Measurements from ENCODE around the gene FARP2. TPM values are rescaled to one million over a fixed set of nuclear protein-coding genes. Genes with fewer than 3 reads are reported as not detected.
"Not testable (repeated sequence)": the region's sequence is repeated elsewhere in the genome, so short reads cannot be mapped to it uniquely, and the experiment has no call there.

FARP2 gene
- total RNA-seq, 1 experiment from 2014 or later, result 32.6 TPM

DNA sequence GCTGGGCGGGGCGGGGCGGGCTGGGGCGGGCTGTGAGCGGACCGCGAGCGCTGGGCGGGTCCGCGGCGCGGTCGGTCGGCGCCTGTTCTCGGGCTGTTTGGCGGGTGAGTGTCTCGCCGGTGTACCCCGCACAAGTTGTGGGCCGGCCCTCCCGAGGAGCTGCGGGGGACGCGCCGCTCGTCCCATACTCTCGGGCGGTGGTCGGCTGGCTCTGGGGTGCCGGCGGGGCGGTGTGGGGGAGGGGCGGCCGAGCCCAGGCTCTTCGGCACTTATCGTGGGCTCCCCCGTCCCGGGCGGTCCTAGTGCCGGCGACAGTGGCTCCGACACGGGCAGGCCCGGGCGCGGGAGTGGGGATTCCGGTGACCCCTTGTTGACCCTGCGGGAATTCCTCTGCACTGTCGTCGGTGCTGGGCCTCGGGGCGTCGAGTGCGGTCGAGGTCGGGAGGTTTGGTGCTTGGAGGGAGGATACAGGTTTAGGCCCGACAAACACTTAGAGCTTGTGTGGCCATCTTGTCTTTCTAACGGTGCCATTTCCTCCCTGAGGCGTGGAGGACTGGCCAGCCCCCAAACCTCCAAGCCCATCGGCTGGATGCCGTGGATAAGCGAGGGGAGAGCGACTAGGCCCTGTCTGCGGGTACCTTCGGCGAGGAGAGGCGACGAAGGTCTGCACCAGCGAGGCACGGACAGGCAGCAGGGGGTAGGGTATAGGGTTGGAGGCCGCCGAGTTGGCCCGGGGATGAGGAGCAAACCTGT is 40.0 kb upstream of the FARP2 start, which contains the start of gene SEPTIN2:
SEPTIN2 (plus strand) TSS at position 47 of the 753 bp plus-strand sequence. CDS start 8,308 bp downstream, outside the sequence.
- peak within 1 kb of the TSS; percentile 100 for H3K27ac Mint-ChIP-seq (ENCODE audit: low read depth, unreplicated experiment)
- H3K27me3 Mint-ChIP-seq (ENCODE audit: insufficient read depth, unreplicated experiment), result no peaks in the 10 kb centered on the region
- TF ChIP-seq, protein P1, sequence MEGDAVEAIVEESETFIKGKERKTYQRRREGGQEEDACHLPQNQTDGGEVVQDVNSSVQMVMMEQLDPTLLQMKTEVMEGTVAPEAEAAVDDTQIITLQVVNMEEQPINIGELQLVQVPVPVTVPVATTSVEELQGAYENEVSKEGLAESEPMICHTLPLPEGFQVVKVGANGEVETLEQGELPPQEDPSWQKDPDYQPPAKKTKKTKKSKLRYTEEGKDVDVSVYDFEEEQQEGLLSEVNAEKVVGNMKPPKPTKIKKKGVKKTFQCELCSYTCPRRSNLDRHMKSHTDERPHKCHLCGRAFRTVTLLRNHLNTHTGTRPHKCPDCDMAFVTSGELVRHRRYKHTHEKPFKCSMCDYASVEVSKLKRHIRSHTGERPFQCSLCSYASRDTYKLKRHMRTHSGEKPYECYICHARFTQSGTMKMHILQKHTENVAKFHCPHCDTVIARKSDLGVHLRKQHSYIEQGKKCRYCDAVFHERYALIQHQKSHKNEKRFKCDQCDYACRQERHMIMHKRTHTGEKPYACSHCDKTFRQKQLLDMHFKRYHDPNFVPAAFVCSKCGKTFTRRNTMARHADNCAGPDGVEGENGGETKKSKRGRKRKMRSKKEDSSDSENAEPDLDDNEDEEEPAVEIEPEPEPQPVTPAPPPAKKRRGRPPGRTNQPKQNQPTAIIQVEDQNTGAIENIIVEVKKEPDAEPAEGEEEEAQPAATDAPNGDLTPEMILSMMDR (IDR thresholded peaks at IDR 0.05; ENCODE audit: unreplicated experiment), result no peak
- POLR2A ChIA-PET, result interaction anchor here (0.6 to 13.7 kb wide), 12 partner anchors 12 to 1022 kb away, joined by 3 to 263 read pairs (median 6); partner anchors contain the start of genes CAPN10, FARP2 and MTERF4
- intact Hi-C loops (cut with micrococcal nuclease), result loop anchor here (2.0 kb wide), 2 partner anchors 23 to 43 kb away; no protein-coding TSS in a partner anchor
- CTCF ChIA-PET, result interaction anchor here (0.6 to 1.2 kb wide), 6 partner anchors 10 to 419 kb away, joined by 3 to 6 read pairs (median 3); partner anchors contain the start of gene PPP1R7
- H3K36me3 Mint-ChIP-seq (ENCODE audit: insufficient read depth, unreplicated experiment), result peaks cover 37% of the 10 kb centered on the region
- no TSS peak for BruUV-seq (replicated peaks)
- peak within 1 kb of the TSS; percentile 98 for H3K4me3 Mint-ChIP-seq (ENCODE audit: unreplicated experiment)
- peak; percentile 55 for DNase-seq (ENCODE audit: unreplicated experiment)
- H3K4me1 Mint-ChIP-seq (ENCODE audit: insufficient read depth, unreplicated experiment), result peaks cover 39% of the 10 kb centered on the region
- no peaks in the 10 kb centered on the region for H3K9me3 Mint-ChIP-seq (ENCODE audit: unreplicated experiment)

DNA sequence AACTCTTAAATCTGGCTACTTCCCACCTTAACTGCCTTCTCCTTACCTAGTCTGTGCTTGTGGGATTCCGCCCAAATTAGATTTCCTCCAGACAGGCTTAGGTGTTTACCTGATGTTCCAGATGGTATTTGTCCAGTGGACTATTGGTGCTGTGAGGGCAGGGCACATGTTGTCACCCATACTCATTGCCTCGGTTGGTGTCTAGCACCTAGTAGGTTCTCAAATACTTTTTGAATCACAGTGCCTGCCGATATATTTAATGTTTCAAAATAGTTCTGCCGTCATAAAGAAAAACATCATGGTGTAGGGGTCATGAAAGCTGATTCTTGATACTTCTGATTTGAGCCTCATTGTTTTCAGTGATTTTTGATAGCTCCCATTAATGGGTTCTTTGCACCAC is 39.3 kb upstream of the FARP2 start:
- intact Hi-C loops (cut with micrococcal nuclease), result no loop called here
- H3K9me3 Mint-ChIP-seq (ENCODE audit: unreplicated experiment), result no peaks in the 10 kb centered on the region
- TF ChIP-seq, protein P1 (IDR thresholded peaks at IDR 0.05; ENCODE audit: unreplicated experiment), result no peak
- ChIA-PET POLR2A (interaction anchor here (0.6 to 13.7 kb wide), 10 partner anchors 10 to 215 kb away, joined by 3 to 263 read pairs (median 6); partner anchors contain the start of genes FARP2 and MTERF4), CTCF (interaction anchor here (0.6 kb wide), 1 partner anchor 414 kb away, joined by 3 read pairs; no protein-coding TSS in a partner anchor)
- BruUV-seq (replicated peaks), result no TSS peak
- peaks cover 45% of the 10 kb centered on the region for H3K36me3 Mint-ChIP-seq (ENCODE audit: insufficient read depth, unreplicated experiment)
- no peak for DNase-seq (ENCODE audit: unreplicated experiment)
- peak overlapping the region; percentile 100 for H3K27ac Mint-ChIP-seq (ENCODE audit: low read depth, unreplicated experiment)
- no peaks in the 10 kb centered on the region for H3K27me3 Mint-ChIP-seq (ENCODE audit: insufficient read depth, unreplicated experiment)
- H3K4me3 Mint-ChIP-seq (ENCODE audit: unreplicated experiment), result peak overlapping the region; percentile 98
- H3K4me1 Mint-ChIP-seq (ENCODE audit: insufficient read depth, unreplicated experiment), result peaks cover 39% of the 10 kb centered on the region

DNA sequence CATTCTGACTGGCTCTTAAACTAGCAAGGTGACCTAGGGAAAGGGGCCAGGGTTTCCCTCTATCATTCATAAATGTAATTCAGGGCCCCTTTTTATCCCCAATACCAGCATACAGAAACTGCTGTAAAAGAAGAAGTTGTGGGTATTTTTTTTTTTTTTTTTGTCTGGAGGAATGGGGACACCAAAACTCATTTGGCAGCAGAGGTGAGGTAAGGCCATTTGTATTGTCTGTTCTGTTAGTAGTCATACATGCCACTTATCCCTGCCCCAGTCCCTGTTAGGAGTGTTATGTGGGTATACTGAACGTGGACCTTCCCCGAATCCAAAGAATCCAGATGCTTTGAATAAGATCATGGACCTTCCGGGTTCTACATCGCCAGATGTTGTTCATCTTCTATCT is 38.7 kb upstream of the FARP2 start:
- ChIA-PET CTCF (interaction anchor here (0.6 kb wide), 1 partner anchor 414 kb away, joined by 3 read pairs; no protein-coding TSS in a partner anchor), POLR2A (interaction anchor here (0.6 to 13.7 kb wide), 10 partner anchors 11 to 73 kb away, joined by 3 to 263 read pairs (median 4); partner anchors contain the start of gene FARP2)
- intact Hi-C loops (cut with micrococcal nuclease), result no loop called here
- TF ChIP-seq, protein P1 (IDR thresholded peaks at IDR 0.05; ENCODE audit: unreplicated experiment), result no peak
- Mint-ChIP-seq H3K27ac (ENCODE audit: low read depth, unreplicated experiment) (peak overlapping the region; percentile 100), H3K9me3 (ENCODE audit: unreplicated experiment) (no peaks in the 10 kb centered on the region), H3K4me3 (ENCODE audit: unreplicated experiment) (peak overlapping the region; percentile 98), H3K36me3 (ENCODE audit: insufficient read depth, unreplicated experiment) (peaks cover 47% of the 10 kb centered on the region), H3K27me3 (ENCODE audit: insufficient read depth, unreplicated experiment) (no peaks in the 10 kb centered on the region), H3K4me1 (ENCODE audit: insufficient read depth, unreplicated experiment) (peaks cover 39% of the 10 kb centered on the region)
- DNase-seq (ENCODE audit: unreplicated experiment), result no peak
- BruUV-seq (replicated peaks), result no TSS peak

DNA sequence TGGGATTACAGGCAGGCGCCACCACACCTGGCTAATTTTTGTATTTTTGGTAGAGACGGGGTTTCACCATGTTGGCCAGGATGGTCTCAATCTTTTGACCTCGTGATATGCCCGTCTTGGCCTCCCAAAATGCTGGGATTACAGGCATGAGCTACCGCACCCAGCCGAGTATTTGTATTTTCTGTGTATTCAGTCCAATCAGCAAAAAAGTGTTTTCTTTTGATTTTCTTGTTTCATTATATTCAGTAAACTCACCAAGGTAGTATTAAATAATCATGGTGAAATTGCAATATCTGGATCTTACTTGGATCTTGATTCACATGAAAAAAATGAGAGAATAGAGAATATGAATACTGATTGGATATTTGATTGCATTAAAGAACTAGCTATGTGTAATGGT is 37.3 kb upstream of the FARP2 start:
- BruUV-seq (replicated peaks); H3K27ac Mint-ChIP-seq (ENCODE audit: low read depth, unreplicated experiment); H3K27me3 Mint-ChIP-seq (ENCODE audit: insufficient read depth, unreplicated experiment); intact Hi-C loops (cut with micrococcal nuclease); H3K9me3 Mint-ChIP-seq (ENCODE audit: unreplicated experiment); DNase-seq (ENCODE audit: unreplicated experiment): not testable (repeated sequence)
- peaks cover 58% of the 10 kb centered on the region for H3K36me3 Mint-ChIP-seq (ENCODE audit: insufficient read depth, unreplicated experiment)
- H3K4me1 Mint-ChIP-seq (ENCODE audit: insufficient read depth, unreplicated experiment), result peaks cover 32% of the 10 kb centered on the region
- ChIA-PET CTCF (interaction anchor here (0.7 to 1.1 kb wide), 4 partner anchors 27 to 77 kb away, joined by 3 to 4 read pairs (median 4); no protein-coding TSS in a partner anchor), POLR2A (interaction anchor here (0.7 to 13.7 kb wide), 7 partner anchors 10 to 169 kb away, joined by 3 to 263 read pairs (median 4); partner anchors contain the start of gene PASK)
- H3K4me3 Mint-ChIP-seq (ENCODE audit: unreplicated experiment), result peak overlapping the region; percentile 98

Measured in MCF 10A (cell line).